ENCODE data around the gene VEPH1.

DNA sequence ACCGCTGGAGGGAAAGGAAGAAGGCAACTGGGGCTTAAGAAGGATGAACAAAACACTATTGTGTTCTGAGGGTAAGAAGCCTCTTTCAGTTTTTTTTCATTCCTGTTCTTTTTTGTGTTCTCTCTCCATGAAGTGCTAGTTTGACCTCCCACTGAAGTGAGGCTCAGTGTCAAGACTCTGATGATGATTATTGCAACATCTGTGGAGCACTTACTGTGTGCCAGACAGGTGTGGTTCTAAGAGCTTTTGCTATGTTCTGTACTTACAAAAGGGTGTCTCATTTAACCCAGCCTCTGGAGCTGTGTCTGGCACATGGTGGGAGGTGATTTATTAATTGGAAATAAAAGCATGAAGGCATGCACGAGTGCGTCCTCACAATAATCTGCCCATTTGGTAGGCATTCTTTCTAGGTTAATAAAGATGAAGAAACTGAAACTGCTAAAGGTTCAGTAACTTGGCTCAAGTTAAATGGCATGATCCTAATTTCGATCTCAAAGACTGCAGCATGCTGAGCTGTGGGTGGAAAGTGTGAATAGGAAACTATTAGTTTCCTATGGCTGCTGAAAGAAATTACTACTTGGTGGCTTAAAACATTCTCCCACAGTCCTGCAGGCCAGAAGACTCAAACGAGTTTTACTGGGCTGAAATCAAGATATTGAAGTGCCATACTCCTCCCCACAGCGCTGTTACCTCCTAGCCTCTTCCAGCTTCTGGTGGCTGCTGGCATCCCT lies 38.5 kb upstream of the VEPH1 start:
- TF ChIP-seq CTCF (IDR thresholded peaks at IDR 0.05), result no peak
- TF ChIP-seq POLR2A (IDR thresholded peaks at IDR 0.05), result no peak
- TF ChIP-seq POLR2AphosphoS5 (IDR thresholded peaks at IDR 0.05; ENCODE audit: insufficient read depth in 1 of 2, low read depth in 1 of 2), result no peak
